Measurements from ENCODE around the gene AHCYL2. TPM values are rescaled to one million over a fixed set of nuclear protein-coding genes. Genes with fewer than 3 reads are reported as not detected.
A peak's percentile ranks its signal among the peaks of the same experiment; 100 is the strongest.

AHCYL2 gene
- total RNA-seq, 1 donor from 2014 or later, result 26.0 TPM

DNA sequence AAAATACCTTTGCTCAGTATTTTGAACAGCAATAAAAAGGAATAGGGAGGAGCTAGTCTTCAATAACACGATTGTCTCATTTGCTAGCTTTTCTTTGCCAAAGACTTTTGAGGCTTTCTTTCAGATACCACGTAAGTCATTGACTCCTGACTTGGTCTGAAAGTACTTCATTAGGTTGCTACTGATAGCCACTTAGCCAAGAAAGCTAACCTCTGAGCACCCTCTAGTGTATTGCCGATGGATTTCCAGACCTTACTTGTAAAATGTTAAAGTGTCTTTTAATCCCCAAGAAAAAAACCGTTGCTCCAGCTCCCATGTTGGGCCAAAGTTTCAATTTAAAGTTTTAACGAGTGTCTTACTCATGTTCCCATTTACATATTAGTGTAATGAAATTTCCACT is 146.0 kb downstream of the AHCYL2 start:
- peak overlapping the region; percentile 33 for H3K27ac Mint-ChIP-seq
- DNase-seq (ENCODE audit: low spot score, unreplicated experiment), result no peak

DNA sequence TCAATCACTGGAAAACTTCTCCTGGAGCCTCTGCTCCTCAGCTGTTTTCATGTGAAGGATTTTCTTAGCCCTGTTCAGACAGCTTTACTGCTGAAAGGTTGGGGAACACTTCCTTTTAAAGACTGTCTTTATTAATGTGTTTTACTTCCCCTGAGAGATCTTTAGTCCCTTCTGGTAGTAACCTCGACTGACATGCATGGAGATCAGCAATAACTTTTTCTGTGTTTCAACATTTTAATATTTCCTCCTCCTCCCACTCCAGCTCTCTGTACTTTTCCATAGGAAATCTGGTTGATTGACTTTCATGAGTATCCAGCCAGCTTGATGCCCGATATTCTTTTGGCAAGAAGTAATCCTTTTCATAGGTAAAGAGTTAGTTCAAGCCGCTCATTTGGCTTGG is 146.7 kb downstream of the AHCYL2 start:
- no peaks in the 10 kb centered on the region for H3K27me3 Mint-ChIP-seq
- TF ChIP-seq CTCF (IDR thresholded peaks at IDR 0.05; ENCODE audit: unreplicated experiment), result no peak
- DNase-seq (ENCODE audit: low spot score, unreplicated experiment), result no peak
- no peak overlapping the region for H3K27ac Mint-ChIP-seq
- H3K9me3 Mint-ChIP-seq (ENCODE audit: low read depth), result no peaks in the 10 kb centered on the region
- no peaks in the 10 kb centered on the region for H3K36me3 Mint-ChIP-seq (ENCODE audit: insufficient read depth)
- H3K4me1 Mint-ChIP-seq (ENCODE audit: low read depth), result peaks cover 32% of the 10 kb centered on the region
- no peak overlapping the region for H3K4me3 Mint-ChIP-seq (ENCODE audit: low read depth)

More for the DNA sequence above, 146.0 kb downstream of the AHCYL2 start:
- Mint-ChIP-seq H3K4me1 (ENCODE audit: low read depth) (peaks cover 31% of the 10 kb centered on the region), H3K4me3 (ENCODE audit: low read depth) (no peak overlapping the region), H3K27me3 (no peaks in the 10 kb centered on the region), H3K36me3 (ENCODE audit: insufficient read depth) (no peaks in the 10 kb centered on the region), H3K9me3 (ENCODE audit: low read depth) (no peaks in the 10 kb centered on the region)
- TF ChIP-seq CTCF (IDR thresholded peaks at IDR 0.05; ENCODE audit: unreplicated experiment), result no peak

DNA sequence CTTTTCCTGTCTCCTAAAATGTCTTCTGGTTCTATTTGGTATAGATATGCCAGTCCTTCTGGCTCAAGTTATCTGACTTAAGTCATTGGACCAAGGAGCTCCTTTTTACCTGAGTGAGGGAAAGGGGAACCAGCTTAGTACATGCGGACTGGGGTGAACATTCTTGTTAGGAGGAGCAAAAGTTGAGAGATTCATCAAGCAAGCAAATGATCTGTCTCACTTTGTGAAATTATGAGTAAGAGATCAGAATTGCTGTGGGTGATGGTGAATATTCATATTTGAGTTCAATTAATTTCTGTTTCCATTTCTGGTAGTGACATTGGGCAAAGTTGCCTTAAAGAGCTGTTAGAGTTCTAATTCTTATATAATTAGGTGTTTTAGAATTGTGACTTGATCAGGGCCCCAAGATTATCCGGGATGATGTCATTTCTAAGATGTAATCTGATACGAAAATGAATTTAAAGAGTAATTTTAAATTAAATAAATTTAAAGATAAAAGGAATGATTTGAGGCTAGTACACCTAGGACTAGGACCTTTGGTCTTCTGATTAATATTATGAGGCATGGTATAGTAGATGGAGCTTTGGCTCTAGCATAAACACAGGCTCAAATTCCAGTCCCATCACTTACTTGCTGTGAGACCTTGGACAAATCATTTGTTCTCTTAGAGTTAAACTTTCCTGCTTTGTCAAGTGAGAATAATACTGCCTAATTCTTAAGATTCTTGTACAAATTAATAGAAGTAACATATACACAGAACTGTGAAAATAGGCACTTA is 149.0 kb downstream of the AHCYL2 start:
- H3K27me3 Mint-ChIP-seq, result no peaks in the 10 kb centered on the region
- H3K4me3 Mint-ChIP-seq (ENCODE audit: low read depth), result no peak overlapping the region
- DNase-seq (ENCODE audit: low spot score, unreplicated experiment), result no peak
- no peak overlapping the region for H3K27ac Mint-ChIP-seq
- H3K9me3 Mint-ChIP-seq (ENCODE audit: low read depth), result no peaks in the 10 kb centered on the region
- no peaks in the 10 kb centered on the region for H3K36me3 Mint-ChIP-seq (ENCODE audit: insufficient read depth)
- H3K4me1 Mint-ChIP-seq (ENCODE audit: low read depth), result peaks cover 12% of the 10 kb centered on the region
- no peak for TF ChIP-seq CTCF (IDR thresholded peaks at IDR 0.05; ENCODE audit: unreplicated experiment)

- Mint-ChIP-seq H3K4me3 (ENCODE audit: low read depth) (no peak overlapping the region), H3K27ac (no peak overlapping the region), H3K9me3 (ENCODE audit: low read depth) (no peaks in the 10 kb centered on the region), H3K36me3 (ENCODE audit: insufficient read depth) (no peaks in the 10 kb centered on the region), H3K4me1 (ENCODE audit: low read depth) (peaks cover 11% of the 10 kb centered on the region), H3K27me3 (no peaks in the 10 kb centered on the region)
- DNase-seq (ENCODE audit: low spot score, unreplicated experiment), result no peak
- no peak for TF ChIP-seq CTCF (IDR thresholded peaks at IDR 0.05; ENCODE audit: unreplicated experiment)
These were observed 150.5 kb downstream of the AHCYL2 start for GRCh38 chr7:129375141-129375938.

DNA sequence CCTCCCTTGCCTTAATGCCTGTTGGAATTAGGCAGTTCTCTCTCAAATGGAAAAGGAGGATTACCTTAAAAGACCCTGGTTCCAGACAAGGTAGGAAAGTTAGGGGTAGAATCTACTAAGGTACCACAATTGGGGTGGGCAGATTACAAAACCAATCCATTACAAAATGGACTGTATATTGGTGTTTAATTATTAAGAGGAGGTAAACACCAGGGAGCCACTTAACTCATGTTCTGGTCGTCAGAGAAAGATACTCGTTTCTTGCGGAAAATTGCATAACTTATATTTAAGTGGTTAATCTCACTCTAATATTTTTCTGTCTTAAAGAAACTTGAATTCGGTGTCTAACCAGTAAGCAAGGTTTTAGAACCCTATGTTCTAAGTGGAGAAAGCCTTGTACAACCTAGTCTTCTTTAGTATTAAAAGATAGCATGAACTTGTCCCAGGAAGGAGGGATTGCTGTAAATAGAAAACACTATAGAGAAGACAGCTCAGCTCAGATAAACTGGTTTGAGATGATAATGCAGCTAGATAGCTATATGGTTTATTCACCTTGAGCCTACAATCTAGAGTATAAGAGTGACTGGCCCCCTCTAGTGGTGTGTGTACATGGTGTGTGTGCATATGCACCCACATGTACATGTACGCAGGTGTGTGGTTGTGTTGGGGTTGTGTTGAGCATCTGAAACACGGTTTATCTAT is 151.4 kb downstream of the AHCYL2 start:
- no peaks in the 10 kb centered on the region for H3K36me3 Mint-ChIP-seq (ENCODE audit: insufficient read depth)
- DNase-seq (ENCODE audit: low spot score, unreplicated experiment), result no peak
- peaks cover 11% of the 10 kb centered on the region for H3K4me1 Mint-ChIP-seq (ENCODE audit: low read depth)
- no peak overlapping the region for H3K4me3 Mint-ChIP-seq (ENCODE audit: low read depth)
- H3K27me3 Mint-ChIP-seq, result no peaks in the 10 kb centered on the region
- TF ChIP-seq CTCF (IDR thresholded peaks at IDR 0.05; ENCODE audit: unreplicated experiment), result peak; percentile 69
- no peaks in the 10 kb centered on the region for H3K9me3 Mint-ChIP-seq (ENCODE audit: low read depth)
- no peak overlapping the region for H3K27ac Mint-ChIP-seq
